GM18498 (cell line): ENCODE measurements around the gene CAPN11.

Experiments
- ATAC-seq: cut with Tn5 transposase; IDR thresholded peaks from one replicate; pipeline ENCODE4 v1.9.1; 2021; ENCODE audit warnings: mild to moderate bottlenecking, moderate library complexity; ENCODE audit not compliant: unreplicated experiment

Gene CAPN11

DNA sequence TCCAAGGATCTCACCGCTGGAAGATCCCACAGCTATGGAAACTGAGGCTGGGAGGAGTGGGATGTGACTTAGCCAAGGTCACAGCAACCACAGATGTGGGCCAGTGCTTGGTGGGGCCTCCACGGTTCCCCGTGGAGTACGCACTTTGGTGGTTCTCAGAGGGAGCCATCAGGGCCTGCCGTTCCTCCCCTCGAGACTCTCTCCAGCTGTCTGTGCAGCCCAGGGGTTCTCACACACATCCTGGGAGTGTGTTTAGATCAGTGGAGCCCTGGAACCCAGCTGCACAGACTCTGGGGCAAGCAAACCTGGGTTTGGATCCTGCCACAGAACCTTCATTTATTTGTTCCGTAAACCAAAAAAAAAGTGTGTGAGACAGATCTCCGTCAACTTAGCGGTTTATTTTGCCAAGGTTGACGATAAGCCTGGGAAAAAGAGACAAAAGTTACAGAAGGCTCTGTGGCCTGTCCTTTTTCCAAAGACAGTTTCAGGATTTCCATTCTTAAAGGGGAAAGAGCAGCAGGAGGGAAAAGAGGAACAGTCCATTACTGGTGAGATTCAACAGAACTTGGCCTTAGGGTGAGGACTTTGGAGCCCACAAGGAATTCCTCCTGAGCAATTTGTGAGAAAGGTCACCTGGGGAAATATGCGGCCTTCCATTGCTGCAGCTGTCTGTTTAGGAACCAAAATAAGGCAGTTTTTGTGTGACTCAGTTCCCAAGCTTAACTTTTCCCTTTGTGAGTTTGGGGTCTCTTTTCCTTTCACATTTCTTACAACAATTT is 44.5 kb downstream of the CAPN11 start:
- no peak for ATAC-seq

GRCh38 chr6:44203955-44204354 is 45.3 kb downstream of the CAPN11 start:
- ATAC-seq: no peak

GRCh38 chr6:44207966-44208365 is 49.3 kb downstream of the CAPN11 start:
- ATAC-seq: no peak

GRCh38 chr6:44211284-44211683 is 52.7 kb downstream of the CAPN11 start:
- ATAC-seq: no peak

DNA sequence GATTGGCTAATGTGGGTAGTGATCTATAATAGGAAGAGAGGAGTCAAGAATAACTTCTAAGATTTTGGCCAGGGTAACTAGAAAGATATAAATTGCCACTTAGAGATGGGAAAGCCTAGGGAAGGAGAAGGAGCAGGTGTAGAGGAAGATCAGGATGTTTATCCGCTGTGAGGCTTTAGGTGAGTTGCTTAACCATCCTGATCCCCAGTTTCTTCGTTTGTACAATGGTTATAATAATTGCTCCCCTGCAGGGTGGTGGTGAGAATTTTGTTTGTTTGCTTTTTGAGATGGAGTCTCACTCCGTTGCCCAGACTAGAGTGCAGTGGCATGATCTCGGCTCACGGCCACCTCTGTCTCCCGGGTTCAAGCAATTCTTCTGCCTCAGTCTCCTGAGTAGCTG is 55.7 kb downstream of the CAPN11 start:
- no peak for ATAC-seq

DNA sequence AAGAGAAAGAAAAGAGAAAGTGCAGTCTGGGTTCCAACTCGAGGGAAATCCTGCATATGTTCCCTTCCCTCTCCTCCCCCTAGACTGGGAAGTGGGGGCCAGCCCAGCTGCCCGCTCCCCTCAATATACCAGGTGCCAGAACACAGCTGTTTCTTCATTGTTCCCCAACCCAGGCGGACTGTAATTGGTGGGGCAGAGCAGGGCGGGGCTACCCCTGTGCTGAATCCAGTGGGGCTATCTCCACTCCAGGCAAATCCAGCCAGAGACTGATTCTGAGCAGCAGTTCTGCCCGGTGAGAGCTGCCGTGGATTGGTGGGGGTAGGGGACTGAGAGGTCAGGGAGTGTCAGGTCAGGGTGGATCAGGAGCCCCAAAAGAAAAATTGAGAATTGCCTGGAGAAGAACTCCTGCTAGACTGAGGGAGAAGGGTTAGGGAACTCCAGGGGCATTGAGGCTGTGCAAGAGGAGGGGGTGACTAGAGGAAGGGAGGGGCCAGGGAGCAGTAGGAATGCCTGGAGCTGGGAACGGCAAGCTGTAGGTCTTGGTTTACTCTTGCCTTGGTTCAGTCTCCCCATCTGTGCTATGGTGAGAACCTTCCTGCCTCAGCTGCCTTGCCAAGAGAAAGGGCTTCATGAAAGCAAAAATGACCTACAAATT is 58.2 kb downstream of the CAPN11 start, which contains the start of gene MYMX:
Gene MYMX, plus strand, starts transcription at position 250 of the 655 bp plus-strand sequence. CDS start 546 bp downstream, outside the sequence.
- no peak for ATAC-seq

DNA sequence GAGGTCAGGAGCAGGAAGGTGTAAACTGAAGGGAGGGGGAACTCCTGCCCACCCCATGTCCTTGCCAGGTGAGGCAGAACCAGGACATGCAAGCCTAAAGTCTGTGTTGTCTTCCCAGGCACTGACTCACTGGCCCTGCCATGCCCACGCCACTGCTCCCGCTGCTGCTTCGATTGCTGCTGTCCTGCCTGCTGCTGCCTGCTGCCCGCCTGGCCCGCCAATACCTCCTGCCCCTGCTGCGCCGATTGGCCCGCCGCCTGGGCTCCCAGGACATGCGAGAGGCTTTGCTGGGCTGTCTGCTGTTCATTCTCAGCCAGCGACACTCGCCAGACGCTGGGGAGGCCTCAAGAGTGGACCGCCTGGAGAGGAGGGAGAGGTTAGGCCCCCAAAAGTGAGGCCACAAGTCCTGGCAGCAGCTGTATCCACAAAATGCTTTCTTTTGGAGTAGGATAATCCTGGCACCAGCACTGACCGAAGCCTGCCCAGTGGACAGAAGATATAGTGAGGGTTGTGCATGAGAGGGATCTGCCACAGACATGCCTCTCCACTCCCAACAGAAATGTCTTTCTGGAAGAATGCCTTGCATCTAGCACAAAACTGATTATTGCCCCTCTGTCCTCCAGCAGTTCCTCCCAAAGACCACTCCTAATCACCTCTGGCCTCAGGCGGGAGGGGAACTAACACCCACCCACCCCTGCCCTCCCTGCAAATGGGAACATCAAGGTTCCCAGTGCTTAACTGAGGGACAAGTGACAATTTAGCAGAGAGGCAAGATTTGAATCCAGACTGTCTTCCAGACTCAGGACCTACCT is 58.9 kb downstream of the CAPN11 start:
- ATAC-seq: no peak

DNA sequence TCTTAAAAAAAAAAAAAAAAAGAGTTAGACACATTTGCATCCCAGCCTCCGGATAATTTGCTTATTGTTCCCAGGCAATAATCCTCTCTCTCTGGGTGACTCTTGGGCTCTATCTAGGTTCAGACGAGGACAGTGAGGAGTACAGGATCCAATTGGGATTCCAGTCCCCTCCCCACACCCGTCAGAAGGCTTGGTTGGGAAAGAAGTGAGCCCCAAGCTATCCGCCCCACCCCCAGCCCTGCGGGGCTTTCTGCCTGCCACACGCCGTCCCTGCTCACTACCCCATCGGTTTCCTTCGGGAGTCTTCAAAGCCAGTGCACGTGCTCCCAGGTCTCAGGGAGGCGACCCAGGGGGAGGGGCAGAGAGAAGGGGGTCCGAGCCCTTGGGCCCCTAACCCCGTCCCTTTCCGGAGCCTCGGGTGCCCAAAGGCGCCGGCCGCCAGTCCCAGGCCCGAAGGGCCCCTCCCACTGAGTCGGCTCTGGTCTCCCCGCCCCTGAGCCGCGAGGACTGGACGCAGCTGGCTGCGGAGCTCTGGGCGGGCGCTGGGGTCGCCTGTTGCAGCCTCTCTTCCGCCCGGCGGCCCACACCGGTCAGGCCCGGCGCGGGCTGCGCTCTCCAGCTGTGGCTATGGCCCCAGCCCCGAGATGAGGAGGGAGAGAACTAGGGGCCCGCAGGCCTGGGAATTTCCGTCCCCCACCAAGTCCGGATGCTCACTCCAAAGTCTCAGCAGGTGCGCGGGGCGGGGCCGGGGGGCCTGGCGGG is 60.6 kb downstream of the CAPN11 start:
- ATAC-seq: peak; percentile 67

GRCh38 chr6:44219815-44220784 is 61.5 kb downstream of the CAPN11 start:
- no peak for ATAC-seq

DNA sequence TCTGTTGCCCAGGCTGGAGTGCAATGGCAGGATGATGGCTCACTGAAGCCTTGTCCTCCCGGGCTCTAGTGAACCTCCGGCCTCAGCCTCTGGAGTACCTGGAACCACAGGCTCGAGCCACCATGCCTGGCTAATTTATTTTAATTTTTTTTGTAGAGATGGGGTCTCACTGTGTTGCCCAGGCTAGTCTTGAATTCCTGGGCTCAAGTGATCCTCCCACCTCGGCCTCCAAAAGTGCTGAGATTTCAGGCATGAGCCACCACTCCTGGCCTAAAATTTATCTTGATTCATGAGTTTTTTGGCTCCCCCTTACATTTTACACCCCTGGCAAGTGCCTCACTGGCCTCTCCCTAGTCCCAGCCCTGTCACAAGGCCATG is 62.3 kb downstream of the CAPN11 start:
- ATAC-seq: no peak

GRCh38 chr6:44221291-44221960 is 62.8 kb downstream of the CAPN11 start:
- peak; percentile 45 for ATAC-seq

GRCh38 chr6:44221961-44222335 is 63.3 kb downstream of the CAPN11 start:
- no peak for ATAC-seq

DNA sequence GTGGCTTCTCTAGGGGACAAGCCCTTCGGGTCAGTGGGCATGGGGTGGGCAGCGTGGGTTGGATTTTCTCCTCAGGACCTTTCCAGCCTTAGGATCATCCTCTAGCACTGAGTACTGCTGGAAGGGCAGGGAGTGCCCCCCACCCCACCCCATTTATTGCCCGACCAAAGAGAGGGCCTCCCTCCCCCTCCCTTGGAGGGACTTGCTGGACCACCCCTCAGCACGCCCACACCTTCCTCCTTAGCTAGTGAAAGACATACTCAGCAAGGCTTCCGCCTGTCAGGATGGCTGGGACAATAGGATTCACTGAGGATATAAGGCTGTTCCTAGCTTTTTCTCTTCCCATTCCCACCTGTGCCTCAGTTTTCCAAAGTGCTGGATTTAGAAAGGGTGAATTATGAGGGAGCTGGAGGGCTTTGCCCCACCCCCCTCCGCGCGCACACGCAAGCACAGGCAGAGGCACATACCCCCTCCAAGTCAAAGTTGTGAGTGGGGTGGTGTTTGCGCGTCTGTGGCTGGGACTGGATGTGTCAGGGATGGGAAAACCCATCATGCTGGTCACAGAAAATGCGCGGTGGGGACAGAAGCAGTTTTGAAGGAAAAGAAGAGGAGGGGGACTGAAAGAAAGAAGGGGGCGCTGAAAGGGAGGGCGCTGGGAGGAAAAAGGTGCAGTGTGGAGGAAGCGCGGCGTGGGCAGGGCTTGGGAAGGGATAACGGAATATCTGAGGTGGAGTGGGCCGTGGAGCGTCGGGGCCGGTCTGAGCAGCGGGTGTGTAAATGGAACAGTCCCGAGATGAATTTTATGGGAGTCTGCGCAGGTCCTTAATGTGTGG is 64.1 kb downstream of the CAPN11 start:
- no peak for ATAC-seq

DNA sequence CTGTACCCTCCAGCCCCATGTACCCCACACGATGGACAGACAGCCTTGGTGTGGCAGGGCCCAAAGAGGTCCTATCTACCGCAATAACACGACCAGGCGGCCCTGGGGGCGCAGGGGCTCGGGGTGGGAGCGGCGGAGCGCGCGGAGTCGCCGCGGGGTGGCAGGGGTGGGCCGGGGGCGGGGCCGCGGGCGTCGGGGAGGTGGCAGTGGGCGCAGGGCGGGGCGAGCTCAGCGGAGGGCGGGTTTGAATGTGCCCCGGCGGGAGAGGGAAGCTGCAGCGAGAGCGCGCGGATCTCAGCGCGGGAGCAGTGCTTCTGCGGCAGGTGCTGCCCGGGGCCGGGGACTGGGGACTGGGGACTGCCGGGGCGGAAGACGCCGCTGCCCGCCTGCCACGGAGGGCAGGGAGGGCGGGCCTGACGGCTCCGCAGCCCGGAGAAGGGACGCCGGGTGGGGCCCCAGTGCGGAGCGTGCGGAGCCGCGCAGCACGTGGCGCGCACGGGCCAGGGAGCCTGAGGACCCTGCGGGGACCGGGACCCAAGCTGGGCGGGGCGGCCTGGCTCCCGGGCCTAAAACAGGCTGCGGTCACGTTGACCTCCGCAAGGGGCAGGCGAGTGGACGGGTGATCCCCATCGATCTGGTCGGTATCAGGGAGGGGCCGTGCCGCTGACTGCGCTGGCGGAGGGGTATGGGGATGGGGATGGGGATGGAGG is 64.9 kb downstream of the CAPN11 start, which contains the start of gene SLC29A1:
Gene SLC29A1, plus strand, starts transcription at position 277 of the 710 bp plus-strand sequence. CDS start 3,719 bp downstream, outside the sequence.
- ATAC-seq: peak; percentile 53

DNA sequence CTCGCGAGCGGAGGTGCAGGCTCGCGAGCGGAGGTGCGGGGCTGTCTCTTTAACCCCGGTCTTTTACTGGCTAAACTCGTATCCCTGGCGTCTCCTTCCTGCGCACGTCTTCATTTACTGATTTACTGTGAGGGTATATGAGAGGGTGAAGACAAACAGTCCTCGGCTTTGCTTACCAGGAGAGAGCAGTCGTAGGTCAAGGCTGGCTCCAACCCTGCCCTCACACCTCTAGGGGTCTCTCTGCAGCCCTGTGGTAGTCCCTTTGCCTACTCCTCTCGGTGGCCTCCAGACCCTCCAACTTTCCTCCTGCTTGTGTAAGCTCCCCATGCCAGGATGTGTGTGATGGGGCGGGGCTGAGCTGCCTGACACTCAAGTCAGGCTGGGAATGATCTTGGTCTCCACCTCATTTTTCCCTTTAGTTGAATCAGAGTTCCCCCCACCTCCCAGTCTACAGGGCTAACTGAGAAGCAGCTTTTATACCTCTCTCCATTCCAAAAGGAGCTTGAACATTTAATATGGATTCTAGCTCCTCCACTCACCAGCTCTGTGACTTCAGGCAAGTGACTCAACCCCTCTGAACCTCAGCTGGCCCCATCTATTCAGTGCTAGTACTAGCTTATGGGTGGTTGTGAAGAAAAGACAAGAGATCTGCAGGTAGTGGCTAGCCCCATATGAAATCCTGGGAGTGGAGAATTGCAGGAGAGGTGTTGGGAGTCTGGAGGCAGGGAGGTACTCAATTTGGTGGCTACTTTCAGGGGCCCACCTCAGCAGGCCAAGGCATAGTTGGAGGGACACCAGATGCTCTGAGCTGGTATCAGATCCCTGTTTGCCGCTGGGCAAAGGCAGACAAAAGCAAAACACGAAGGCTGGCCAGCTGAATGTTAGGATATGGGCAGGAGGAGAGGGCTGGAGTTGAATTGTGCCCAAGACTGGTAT is 65.7 kb downstream of the CAPN11 start:
- ATAC-seq: no peak

GRCh38 chr6:44224965-44225305 is 66.3 kb downstream of the CAPN11 start:
- ATAC-seq: no peak
